DOHH2 (cell line): Measurements from ENCODE around the gene DHODH.
"Not testable (repeated sequence)": the region's sequence is repeated elsewhere in the genome, so short reads cannot be mapped to it uniquely, and the experiment has no call there.

Experiments
- H3F3A ChIP-seq: fragments of 200-600 bp; sonication (generic), shearing (Covaris generic); 2 replicates; pipeline ENCODE4 v1.6.0; 2016; ENCODE audit warnings: antibody characterized with exemption, mild to moderate bottlenecking; ENCODE audit not compliant: control insufficient read depth, insufficient read depth
- H3K27ac ChIP-seq: fragments of 200-600 bp; sonication (generic); 2 replicates; pipeline ENCODE4 v1.5.1; 2014; ENCODE audit warnings: low read depth, mild to moderate bottlenecking, low read length, moderate library complexity
- H3K27me3 ChIP-seq: fragments of 200-600 bp; sonication (generic); 2 replicates; pipeline ENCODE4 v1.6.1; 2014; ENCODE audit warnings: mild to moderate bottlenecking, low read length, mixed read lengths; ENCODE audit not compliant: control insufficient read depth
- H3K36me3 ChIP-seq: fragments of 200-600 bp; sonication (generic); 2 replicates; pipeline ENCODE4 v1.6.1; 2014; ENCODE audit warnings: mild to moderate bottlenecking, low read length, moderate library complexity, mixed read lengths; ENCODE audit not compliant: control insufficient read depth
- H3K4me1 ChIP-seq: fragments of 200-600 bp; sonication (generic); 2 replicates; pipeline ENCODE4 v1.6.1; 2014; ENCODE audit warnings: mild to moderate bottlenecking, low read length, mixed read lengths; ENCODE audit not compliant: control insufficient read depth
- H3K4me2 ChIP-seq: fragments of 200-600 bp; sonication (generic); 2 replicates; pipeline ENCODE4 v1.6.0; 2014; ENCODE audit warnings: mild to moderate bottlenecking, low read length, moderate library complexity
- H3K4me3 ChIP-seq: fragments of 200-600 bp; sonication (generic); 2 replicates; pipeline ENCODE4 v1.5.1; 2014; ENCODE audit warnings: mild to moderate bottlenecking, low read length, mixed read lengths
- H3K79me2 ChIP-seq: fragments of 200-600 bp; sonication (generic); 2 replicates; pipeline ENCODE4 v1.6.1; 2014; ENCODE audit warnings: mild to moderate bottlenecking, low read length, mixed read lengths; ENCODE audit not compliant: control insufficient read depth
- H3K9me2 ChIP-seq: fragments of 200-600 bp; sonication (generic); replicated peaks from 2 replicates; pipeline ENCODE4 v1.6.1; 2014; ENCODE audit warnings: mild to moderate bottlenecking, low read length, mixed read lengths; ENCODE audit not compliant: control insufficient read depth
- H3K9me3 ChIP-seq: fragments of 200-600 bp; sonication (generic); 2 replicates; pipeline ENCODE4 v1.6.1; 2014; ENCODE audit warnings: antibody characterized with exemption, low read length, mixed read lengths; ENCODE audit not compliant: control insufficient read depth, insufficient read depth
- H4K20me1 ChIP-seq: fragments of 200-600 bp; sonication (generic); 2 replicates; pipeline ENCODE4 v1.6.0; 2014; ENCODE audit warnings: low read depth, mild to moderate bottlenecking, antibody characterized with exemption, low read length, moderate library complexity; ENCODE audit not compliant: control insufficient read depth, insufficient read depth
- CTCF ChIP-seq: fragments of 200-600 bp; sonication (generic); IDR thresholded peaks from one replicate; pipeline ENCODE4 v1.5.1; 2014; ENCODE audit warnings: antibody characterized with exemption, mild to moderate bottlenecking, low read depth, low read length; ENCODE audit not compliant: poor library complexity, severe bottlenecking
- EZH2phosphoT487 ChIP-seq: fragments of 200-600 bp; sonication (generic); IDR thresholded peaks from 2 replicates; pipeline ENCODE4 v1.6.1; 2017; ENCODE audit warnings: borderline replicate concordance, mild to moderate bottlenecking, antibody characterized with exemption, low read length, moderate library complexity, mixed read lengths

Gene DHODH

GRCh38 chr16:71985262-71985974 lies 23.1 kb upstream of the DHODH start:
- Histone ChIP-seq H3K79me2 (no peaks in the 10 kb centered on the region), H3K36me3 (no peaks in the 10 kb centered on the region), H3K9me2 (no peaks in the 10 kb centered on the region), H3K4me2 (no peak overlapping the region), H3K4me3 (no peak overlapping the region), H4K20me1 (no peaks in the 10 kb centered on the region), H3K9me3 (no peaks in the 10 kb centered on the region), H3F3A (no peaks in the 10 kb centered on the region), H3K4me1 (no peaks in the 10 kb centered on the region), H3K27ac (no peak overlapping the region), H3K27me3 (peaks cover 32% of the 10 kb centered on the region)
- TF ChIP-seq EZH2phosphoT487 = no peak
- no peak for TF ChIP-seq CTCF

GRCh38 chr16:71986131-71986530 lies 22.4 kb upstream of the DHODH start:
- no peak overlapping the region for H3K4me2 ChIP-seq
- H3K4me3 ChIP-seq = no peak overlapping the region
- no peaks in the 10 kb centered on the region for H3K79me2 ChIP-seq
- TF ChIP-seq CTCF (no peak), EZH2phosphoT487 (no peak)
- H4K20me1 ChIP-seq = no peaks in the 10 kb centered on the region
- no peak overlapping the region for H3K27ac ChIP-seq
- no peaks in the 10 kb centered on the region for H3K36me3 ChIP-seq
- H3K9me3 ChIP-seq = no peaks in the 10 kb centered on the region
- no peaks in the 10 kb centered on the region for H3K9me2 ChIP-seq
- no peaks in the 10 kb centered on the region for H3F3A ChIP-seq
- H3K27me3 ChIP-seq = peaks cover 25% of the 10 kb centered on the region
- no peaks in the 10 kb centered on the region for H3K4me1 ChIP-seq

- H3K36me3 ChIP-seq = no peaks in the 10 kb centered on the region
- no peak for TF ChIP-seq EZH2phosphoT487
- no peak overlapping the region for H3K27ac ChIP-seq
- H3F3A ChIP-seq = no peaks in the 10 kb centered on the region
- no peaks in the 10 kb centered on the region for H3K79me2 ChIP-seq
- H4K20me1 ChIP-seq = no peaks in the 10 kb centered on the region
- H3K4me3 ChIP-seq = no peak overlapping the region
- no peaks in the 10 kb centered on the region for H3K27me3 ChIP-seq
- no peaks in the 10 kb centered on the region for H3K4me1 ChIP-seq
- H3K9me3 ChIP-seq = no peaks in the 10 kb centered on the region
- no peaks in the 10 kb centered on the region for H3K9me2 ChIP-seq
- H3K4me2 ChIP-seq = no peak overlapping the region
These were observed 13.5 kb upstream of the DHODH start for GRCh38 chr16:71995038-71995437.

GRCh38 chr16:71997578-71997977 lies 11.0 kb upstream of the DHODH start:
- not testable (repeated sequence) for H3K4me1 ChIP-seq, H3K4me3 ChIP-seq, H4K20me1 ChIP-seq, H3K36me3 ChIP-seq, H3K27me3 ChIP-seq, H3K9me2 ChIP-seq, H3K4me2 ChIP-seq, H3K9me3 ChIP-seq, H3K27ac ChIP-seq, H3K79me2 ChIP-seq, H3F3A ChIP-seq
